ENCODE measurements around the gene MAD1L1. TPM values are rescaled to one million over a fixed set of nuclear protein-coding genes. Genes with fewer than 3 reads are reported as not detected.

Gene MAD1L1
- total RNA-seq, 1 experiment from 2014 or later = 50.8 TPM

- Histone ChIP-seq H3K79me2 (ENCODE audit: low read depth) (no peaks in the 10 kb centered on the region), H2AFZ (no peak overlapping the region), H3K4me1 (replicated peaks; ENCODE audit: insufficient read depth) (no peaks in the 10 kb centered on the region), H3K9me2 (ENCODE audit: insufficient read depth) (no peaks in the 10 kb centered on the region), H3K4me2 (no peak overlapping the region), H3F3A (ENCODE audit: insufficient read depth, low read depth) (0 out of 2 replicates have a peak, but pooled peaks cover 4% of the 10 kb centered on the region), H4K20me1 (ENCODE audit: insufficient read depth) (no peaks in the 10 kb centered on the region; the same call in 1 of the 2 replicates), H3K4me3 (no peak overlapping the region), H3K27ac (no peak overlapping the region), H3K36me3 (ENCODE audit: low read depth) (no peaks in the 10 kb centered on the region), H3K9me3 (ENCODE audit: insufficient read depth, low read depth) (no peaks in the 10 kb centered on the region), H3K27me3 (ENCODE audit: insufficient read depth, low read depth) (peaks cover 80% of the 10 kb centered on the region)
- intact Hi-C loops (cut with micrococcal nuclease; ENCODE audit: unreplicated experiment) = no loop called here
- TF ChIP-seq EZH2 (IDR thresholded peaks at IDR 0.05; ENCODE audit: low read depth) = no peak
- TF ChIP-seq CTCF (conservative IDR thresholded peaks at IDR 0.05) = no peak
- DNase-seq = no peak
- ChIA-PET POLR2A (ENCODE audit: unreplicated experiment) (no interaction called here), CTCF (no interaction called here)
- no TSS peak for BruUV-seq (replicated peaks)
These were observed 463.9 kb downstream of the MAD1L1 start for GRCh38 chr7:1768832-1769231.

DNA sequence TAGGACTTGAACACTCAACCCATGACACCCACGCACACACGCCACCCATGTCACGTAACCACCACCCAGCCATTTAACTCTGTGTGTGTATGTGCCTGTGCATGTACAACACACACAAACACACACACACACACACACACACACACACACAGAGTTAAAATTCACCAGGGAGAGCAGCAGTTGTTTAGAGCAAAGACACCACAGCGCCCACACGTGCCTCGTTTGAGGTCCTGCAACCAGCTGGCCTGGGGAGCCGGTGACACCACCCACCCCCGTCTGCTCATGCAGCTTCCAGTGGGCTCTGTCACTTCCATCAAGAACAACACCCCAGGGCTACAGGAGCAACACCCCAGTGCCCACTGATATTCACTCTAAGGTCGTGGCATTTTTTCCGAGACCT, 465.2 kb downstream of the MAD1L1 start:
- DNase-seq = no peak

More for the DNA sequence above, 465.2 kb downstream of the MAD1L1 start:
- POLR2A ChIA-PET (ENCODE audit: unreplicated experiment) = no interaction called here
- H2AFZ ChIP-seq = no peak overlapping the region
- no peaks in the 10 kb centered on the region for H3K36me3 ChIP-seq (ENCODE audit: low read depth)
- CTCF ChIA-PET = no interaction called here
- no peak; the same call in 1 of the 2 replicates for TF ChIP-seq CTCF (conservative IDR thresholded peaks at IDR 0.05)
- TF ChIP-seq EZH2 (IDR thresholded peaks at IDR 0.05; ENCODE audit: low read depth) = no peak
- no peaks in the 10 kb centered on the region; the same call in 1 of the 2 replicates for H4K20me1 ChIP-seq (ENCODE audit: insufficient read depth)
- no peaks in the 10 kb centered on the region for H3K79me2 ChIP-seq (ENCODE audit: low read depth)
- no peak overlapping the region for H3K27ac ChIP-seq
- H3K4me1 ChIP-seq (replicated peaks; ENCODE audit: insufficient read depth) = no peaks in the 10 kb centered on the region
- H3K9me2 ChIP-seq (ENCODE audit: insufficient read depth) = no peaks in the 10 kb centered on the region
- H3K9me3 ChIP-seq (ENCODE audit: insufficient read depth, low read depth) = no peaks in the 10 kb centered on the region
- H3K27me3 ChIP-seq (ENCODE audit: insufficient read depth, low read depth) = peaks cover 66% of the 10 kb centered on the region
- no peak overlapping the region for H3K4me2 ChIP-seq
- no peaks in the 10 kb centered on the region for H3F3A ChIP-seq (ENCODE audit: insufficient read depth, low read depth)
- intact Hi-C loops (cut with micrococcal nuclease; ENCODE audit: unreplicated experiment) = no loop called here
- H3K4me3 ChIP-seq = no peak overlapping the region
- BruUV-seq (replicated peaks) = no TSS peak

Small RNA genes within 50 kb of the gene (microRNA-seq; reads per million reads assigned to microRNA genes)
- gene MIR4655 (ENCODE audit: borderline number of aligned reads, borderline replicate concordance) (not detected), gene MIR6836 (ENCODE audit: borderline number of aligned reads, borderline replicate concordance) (not detected)

Other genes starting within 250 kb of the MAD1L1 start
- gene MRM2, start 9.3 kb upstream of the MAD1L1 start, total RNA-seq (2021) = 36.8 and 40.9 TPM in 2 replicates
- 63.9 and 73.3 TPM in 2 replicates for gene NUDT1, start 9.3 kb upstream of the MAD1L1 start, total RNA-seq (2021)
- gene SNX8, start 81.5 kb upstream of the MAD1L1 start, total RNA-seq (2021) = 73.9 and 102 TPM in 2 replicates
- 299 and 302 TPM in 2 replicates for gene EIF3B, start 121.9 kb upstream of the MAD1L1 start, total RNA-seq (2021)
- gene CHST12, start 170.7 kb upstream of the MAD1L1 start, total RNA-seq (2021) = 25.9 and 41.1 TPM in 2 replicates
- gene GRIFIN, start 243.5 kb upstream of the MAD1L1 start, total RNA-seq (2021) = not detected in 2 replicates

Measured in PC-9 (cell line).